CD1c-positive myeloid dendritic cell (primary cell): ENCODE results near the gene NUDT9.
"Not testable (repeated sequence)": the region's sequence is repeated elsewhere in the genome, so short reads cannot be mapped to it uniquely, and the experiment has no call there.

Experiments
- DNase-seq: peaks from one replicate; pipeline ENCODE4 v3.0.0-alpha.2; 2016; ENCODE audit errors: extremely low spot score

Gene NUDT9, protein sequence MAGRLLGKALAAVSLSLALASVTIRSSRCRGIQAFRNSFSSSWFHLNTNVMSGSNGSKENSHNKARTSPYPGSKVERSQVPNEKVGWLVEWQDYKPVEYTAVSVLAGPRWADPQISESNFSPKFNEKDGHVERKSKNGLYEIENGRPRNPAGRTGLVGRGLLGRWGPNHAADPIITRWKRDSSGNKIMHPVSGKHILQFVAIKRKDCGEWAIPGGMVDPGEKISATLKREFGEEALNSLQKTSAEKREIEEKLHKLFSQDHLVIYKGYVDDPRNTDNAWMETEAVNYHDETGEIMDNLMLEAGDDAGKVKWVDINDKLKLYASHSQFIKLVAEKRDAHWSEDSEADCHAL

DNA sequence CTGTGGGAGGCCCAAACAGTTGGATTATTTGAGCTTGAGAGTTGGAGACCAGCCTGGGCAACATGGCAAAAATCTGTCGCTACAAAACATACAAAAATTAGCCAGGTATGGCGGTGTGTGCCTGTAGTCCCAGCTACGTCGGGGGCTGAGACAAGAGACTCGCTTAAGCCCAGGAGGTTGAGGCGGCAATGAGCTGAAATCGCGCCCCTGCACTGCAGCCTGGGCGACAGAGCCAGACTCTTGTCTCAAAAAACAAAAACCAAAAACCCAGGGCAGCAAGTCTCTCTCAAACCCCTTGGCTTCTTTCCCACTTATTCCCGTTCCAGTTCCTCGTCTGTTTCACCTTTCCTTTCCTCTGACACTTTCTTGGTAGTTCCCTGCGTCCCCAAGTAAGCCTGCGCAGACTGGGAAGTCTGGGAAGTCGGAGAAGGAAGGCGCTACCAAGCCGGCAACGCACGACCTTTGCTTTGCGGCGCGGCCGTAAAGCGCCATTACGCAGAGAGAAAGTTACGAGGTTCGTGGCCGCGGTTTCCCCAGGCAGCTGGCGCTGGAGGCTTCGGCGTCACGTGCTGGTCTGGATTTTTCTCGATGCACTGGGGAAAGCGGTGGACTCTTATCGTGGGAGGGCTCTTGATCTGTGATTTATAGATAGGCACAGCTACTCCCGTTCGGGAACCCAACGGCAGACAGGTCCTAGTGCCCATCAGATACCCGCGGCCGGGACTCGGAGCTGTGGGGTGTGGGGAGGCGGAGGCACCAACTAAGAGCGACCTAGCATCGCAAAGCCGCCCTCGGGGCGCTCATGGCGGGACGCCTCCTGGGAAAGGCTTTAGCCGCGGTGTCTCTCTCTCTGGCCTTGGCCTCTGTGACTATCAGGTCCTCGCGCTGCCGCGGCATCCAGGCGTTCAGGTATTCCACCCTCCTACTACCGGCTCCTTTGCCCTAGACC, at the start of gene NUDT9:
Gene NUDT9 (plus strand): TSS at position 470 of the 949 bp plus-strand sequence. CDS start 333 bp downstream, at position 803.
- DNase-seq, result peak; percentile 95

DNA sequence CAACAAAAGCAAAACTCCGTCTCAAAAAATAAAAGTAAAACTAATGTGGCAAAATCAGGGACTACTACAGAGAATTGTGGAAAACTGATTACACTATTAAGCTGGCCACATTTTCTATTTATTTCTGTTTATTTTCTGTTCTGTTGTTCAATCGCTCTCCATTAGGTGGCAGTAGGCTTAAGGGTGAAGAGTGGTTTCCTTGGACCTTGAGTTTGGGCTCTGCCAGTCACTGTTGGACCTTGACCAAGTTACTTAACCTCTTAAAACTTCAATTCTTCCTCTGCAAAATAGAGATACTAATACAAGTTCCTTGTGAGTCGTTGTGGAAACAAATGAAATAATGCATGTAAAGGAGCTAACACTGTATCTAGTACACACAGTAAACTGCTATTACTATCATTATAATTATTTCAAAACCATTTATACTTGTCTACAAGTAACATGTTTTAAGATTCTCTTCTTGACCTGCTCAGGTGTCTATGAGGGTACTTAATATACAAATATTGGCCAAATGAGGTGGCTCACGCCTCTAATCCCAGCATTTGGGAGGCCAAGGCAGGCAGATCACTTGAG, 46.6 kb upstream of the NUDT9 start:
- DNase-seq, result peak; percentile 54

DNA sequence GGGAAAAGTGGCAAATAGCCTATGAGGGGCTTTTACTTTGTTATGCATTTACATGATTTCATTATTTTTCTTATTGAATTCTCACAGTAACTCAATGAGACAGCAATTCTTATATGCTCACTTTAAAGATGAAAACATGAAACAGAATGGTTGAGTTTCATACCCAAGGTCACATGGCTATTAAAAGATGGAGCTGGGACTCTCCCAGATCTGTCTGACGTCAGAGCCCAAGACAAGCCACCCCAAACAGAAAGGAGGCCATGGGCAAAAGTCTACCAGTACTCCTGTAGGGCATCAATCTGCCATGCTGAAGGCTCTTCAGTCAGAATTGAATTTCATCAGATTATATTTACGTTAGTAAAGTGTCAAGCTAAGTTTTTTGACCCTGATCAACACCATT, 44.6 kb upstream of the NUDT9 start:
- no peak for DNase-seq

- DNase-seq, result no peak
These were observed 40.3 kb upstream of the NUDT9 start for GRCh38 chr4:87382116-87382515.

DNA sequence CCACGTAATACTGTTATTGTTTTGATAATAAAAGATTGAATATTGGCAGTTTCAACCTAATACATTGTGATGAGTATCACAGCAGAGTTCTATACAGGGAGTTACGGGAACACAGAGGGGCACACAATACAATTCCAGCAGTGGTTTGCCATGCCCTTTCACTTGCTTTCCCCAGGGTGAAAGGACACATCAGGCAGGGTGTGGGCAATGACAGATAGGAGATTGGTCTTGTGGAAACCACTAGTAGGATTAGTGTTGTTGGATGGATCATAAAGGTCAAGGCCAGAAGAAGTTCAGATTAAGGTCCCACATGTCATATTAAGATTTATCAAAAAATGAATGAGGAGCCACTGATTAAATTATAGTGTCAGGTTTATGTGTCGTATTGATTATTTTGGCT, 39.4 kb upstream of the NUDT9 start:
- no peak for DNase-seq

DNA sequence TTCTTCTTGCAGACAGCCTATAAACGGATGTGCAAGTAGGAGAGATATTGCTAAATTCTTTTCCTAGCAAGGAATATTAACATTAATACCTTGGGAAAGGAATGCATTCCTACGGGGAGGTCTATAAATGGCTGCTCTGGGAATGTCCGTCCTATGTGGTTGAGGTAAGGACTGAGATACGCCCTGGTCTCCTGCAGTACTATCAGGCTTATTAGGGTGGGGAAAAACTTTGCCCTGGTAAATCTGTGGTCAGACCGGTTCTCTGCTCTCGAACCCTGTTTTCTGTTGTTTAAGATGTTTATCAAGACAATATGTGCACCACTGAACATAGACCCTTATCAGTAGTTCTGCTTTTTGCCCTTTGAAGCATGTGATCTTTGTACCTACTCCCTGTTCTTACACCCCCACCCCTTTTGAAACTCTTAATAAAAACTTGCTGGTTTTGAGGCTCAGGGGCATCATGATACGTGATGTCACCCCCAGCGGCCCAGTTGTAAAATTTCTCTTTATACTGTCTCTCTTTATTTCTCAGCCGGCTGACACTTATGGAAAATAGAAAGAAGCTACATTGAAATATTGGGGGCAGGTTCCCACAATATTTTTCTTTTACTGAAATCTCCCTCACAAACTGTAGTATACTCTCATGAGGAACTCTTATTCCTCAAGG, 37.8 kb upstream of the NUDT9 start:
- not testable (repeated sequence) for DNase-seq

DNA sequence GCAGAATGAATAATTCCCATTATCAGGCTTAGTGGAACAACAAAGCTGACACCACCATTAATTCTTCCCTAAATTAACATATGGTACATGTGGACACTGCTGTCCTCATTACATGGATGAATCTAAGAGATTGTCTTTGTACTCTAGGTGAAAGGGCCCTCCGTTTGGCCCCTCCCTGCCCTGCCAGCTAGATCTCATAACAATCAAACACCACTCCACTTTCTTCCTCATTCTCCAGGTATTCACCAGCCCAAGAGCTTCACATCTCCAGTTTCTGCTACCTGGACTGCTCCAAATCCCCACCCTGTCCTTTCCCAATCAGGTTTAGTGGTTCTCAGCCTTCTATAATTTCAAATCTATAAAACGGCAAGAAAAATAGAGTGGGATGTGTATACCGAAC, 35.1 kb upstream of the NUDT9 start:
- DNase-seq, result no peak

DNA sequence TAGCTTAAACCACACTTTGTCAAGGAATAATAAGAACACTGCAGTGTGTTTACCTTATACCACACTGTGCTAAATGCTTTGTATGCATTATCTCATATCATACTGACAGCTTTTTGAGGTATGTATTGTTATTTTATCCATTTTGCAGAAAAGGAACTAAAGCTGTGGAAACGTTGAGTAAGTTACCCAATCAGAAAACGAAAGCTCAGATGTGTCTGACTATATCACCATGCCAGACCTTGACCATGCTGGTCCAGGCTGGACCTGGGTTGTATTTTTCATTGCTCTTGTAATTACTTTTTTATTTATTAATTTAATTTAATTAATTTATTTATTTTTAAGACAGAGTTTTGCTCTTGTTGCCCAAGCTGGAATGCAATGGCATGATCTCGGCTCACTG, 33.5 kb upstream of the NUDT9 start:
- DNase-seq, result peak; percentile 42

DNA sequence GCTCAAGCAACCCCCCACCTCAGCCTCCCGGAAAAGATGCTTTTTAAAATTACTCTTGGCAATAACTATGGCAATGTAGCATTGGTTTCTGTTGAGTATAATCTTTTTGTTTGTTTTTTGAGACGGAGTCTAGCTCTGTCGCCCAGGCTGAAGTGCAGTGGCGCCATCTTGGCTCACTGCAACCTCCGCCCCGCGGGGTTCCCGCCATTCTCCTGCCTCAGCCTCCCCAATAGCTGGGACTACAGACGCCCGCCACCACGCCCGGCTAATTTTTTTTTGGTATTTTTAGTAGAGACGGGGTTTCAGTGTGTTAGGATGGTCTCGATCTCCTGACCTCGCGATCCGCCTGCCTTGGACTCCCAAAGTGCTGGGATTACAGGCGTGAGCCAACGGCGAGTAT, 32.3 kb upstream of the NUDT9 start:
- not testable (repeated sequence) for DNase-seq

DNA sequence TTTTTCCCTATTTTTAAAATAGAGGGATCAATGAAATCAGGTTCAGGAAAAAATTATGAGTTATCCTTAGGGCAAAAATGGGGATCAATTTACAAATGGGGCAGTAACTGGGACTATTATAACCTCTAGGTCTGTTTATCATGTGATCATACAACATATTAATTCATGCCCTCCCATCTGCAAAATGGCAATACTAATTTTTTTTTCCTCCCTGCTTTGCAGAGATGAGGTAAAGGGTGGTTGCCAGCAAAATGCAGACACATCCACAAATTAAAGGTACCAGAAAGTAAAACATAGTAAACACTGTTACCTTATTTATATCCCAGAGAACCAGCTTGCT, 31.9 kb upstream of the NUDT9 start:
- no peak for DNase-seq

DNA sequence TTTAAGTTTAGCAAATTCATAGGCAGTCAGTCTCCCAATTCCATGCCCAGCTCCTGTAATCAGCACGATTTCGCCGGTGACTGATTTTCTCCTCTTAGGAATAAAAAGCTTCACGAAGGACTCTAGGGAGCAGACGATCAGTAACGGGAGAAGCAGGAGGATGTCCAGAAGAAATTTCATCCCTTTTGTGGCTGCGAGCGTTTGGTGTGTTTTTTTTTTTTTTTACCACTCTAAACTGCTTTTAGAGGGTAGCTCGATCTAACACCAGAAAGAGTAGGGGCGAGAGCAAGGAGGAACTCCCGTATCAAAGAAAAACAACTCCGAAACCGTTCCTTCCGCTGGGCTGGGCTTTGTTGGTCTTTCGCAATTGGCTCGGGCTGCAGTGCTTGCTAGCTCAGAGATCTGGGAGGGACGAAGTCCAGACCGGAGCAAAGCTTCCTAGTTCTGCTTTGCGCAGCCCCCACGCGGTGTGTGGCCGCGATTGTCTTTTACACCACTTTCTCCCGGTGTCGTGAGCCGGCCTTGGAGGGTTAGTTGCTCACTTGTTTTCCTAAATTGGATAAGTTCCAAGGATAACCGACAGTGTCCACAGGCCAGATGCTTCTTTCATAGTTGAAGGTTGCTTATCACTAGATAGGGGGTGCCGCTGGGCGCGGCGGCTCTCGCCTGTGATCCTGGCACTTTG, 31.3 kb upstream of the NUDT9 start, which contains the start of gene HSD17B11:
Gene HSD17B11 (minus strand): TSS at position 298 of the 685 bp plus-strand sequence. CDS start 118 bp downstream, at position 180.
- peak; percentile 96 for DNase-seq

DNA sequence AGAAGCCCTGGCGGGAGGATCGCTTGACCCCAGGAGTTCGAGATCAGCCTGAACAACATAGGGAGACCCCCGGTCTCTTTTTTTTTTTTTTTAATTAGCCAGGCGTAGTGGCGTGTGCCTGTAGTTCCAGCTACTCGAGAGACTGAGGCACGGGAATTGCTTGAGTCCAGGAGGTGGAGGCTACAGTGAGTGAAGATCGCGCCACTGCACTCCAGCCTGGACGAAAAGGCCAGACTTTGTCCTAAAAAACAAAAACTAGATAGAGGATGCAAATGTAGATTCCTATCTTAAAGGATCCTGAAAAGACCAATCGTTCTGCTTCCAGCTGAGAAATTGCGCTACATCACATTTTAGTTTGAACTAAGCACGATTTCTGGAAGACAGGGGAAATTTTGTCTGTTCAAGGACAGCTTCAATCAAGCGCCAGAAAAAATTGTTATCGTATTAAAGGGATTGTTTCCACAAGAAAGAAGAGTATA, 30.8 kb upstream of the NUDT9 start:
- DNase-seq, result no peak

GRCh38 chr4:87392183-87392582, 30.2 kb upstream of the NUDT9 start:
- DNase-seq, result no peak

DNA sequence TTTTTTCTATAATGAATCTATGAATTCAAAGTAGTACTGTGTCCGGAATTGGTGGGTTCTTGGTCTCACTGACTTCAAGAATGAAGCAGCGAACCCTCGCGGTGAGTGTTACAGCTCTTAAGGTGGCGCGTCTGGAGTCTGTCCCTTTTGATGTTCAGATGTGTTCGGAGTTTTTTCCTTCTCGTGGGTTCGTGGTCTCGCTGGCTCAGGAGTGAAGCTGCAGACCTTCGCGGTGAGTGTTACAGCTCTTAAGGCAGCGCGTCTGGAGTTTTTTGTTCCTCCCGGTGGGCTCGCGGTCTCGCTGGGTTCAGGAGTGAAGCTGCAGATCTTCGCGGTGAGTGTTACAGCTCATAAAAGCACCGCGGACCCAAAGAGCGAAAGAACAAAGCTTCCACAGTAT, 27.3 kb upstream of the NUDT9 start:
- DNase-seq, result not testable (repeated sequence)

GRCh38 chr4:87395851-87396250, 26.5 kb upstream of the NUDT9 start:
- DNase-seq, result not testable (repeated sequence)

- no peak for DNase-seq
These were observed 23.2 kb upstream of the NUDT9 start for GRCh38 chr4:87399148-87399547.

GRCh38 chr4:87399954-87400353, 22.4 kb upstream of the NUDT9 start:
- DNase-seq, result no peak

DNA sequence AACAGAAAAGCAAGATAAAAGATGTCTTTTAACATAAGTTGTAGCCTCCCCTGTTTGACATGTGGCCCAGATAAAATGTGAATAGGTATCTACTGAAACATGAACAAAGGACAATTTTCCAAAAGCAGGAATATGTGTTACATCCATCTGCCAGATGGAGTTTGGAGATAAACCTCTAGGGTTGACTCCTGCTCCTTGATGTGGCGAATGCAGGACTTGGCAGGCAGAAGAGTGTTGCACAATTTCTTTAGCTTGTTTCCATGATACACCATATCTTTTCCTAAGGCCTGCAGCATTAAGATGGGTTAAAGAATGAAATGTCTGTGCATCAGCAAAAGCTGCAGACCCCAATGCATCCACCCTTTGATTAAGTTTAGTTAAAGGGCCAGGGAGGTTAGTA, 18.6 kb upstream of the NUDT9 start:
- not testable (repeated sequence) for DNase-seq

DNA sequence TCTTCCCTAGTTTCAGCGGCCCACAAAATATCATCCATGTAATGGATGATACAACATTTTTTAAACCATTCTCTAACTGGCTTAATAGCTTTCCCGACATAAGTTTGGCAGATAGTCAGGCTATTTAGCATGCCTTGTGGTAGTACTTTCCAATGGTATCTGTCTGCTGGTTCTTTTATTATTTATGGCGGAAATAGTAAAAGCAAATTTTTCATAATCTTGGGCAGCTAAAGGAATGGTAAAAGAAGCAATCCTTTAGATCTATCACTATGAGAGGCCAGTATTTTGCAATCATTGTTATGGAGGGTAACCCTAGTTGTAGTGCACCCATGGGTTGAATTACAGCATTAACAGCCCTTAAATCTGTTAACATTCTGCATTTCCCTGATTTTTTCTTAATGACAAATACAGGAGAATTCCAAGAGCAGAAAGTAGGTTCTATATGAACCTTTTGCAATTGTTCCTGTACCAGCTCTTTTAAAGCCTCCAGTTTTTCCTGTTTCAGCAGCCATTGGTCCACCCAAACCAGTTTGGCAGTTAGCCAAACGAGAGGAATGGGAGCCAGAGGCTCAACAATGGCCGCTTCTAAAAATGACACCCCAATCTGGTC, 17.1 kb upstream of the NUDT9 start:
- no peak for DNase-seq

- DNase-seq, result no peak
These were observed 15.9 kb upstream of the NUDT9 start for GRCh38 chr4:87406462-87406861.

- DNase-seq, result not testable (repeated sequence)
These were observed 15.5 kb upstream of the NUDT9 start for GRCh38 chr4:87406902-87407301.
